GM12874 (cell line): ENCODE data around the gene C8G.

Source experiments
- CTCF ChIP-seq: IDR thresholded peaks from 2 replicates; pipeline ENCODE4 v1.5.1; 2011; ENCODE audit warnings: low read depth, mild to moderate bottlenecking, control low read depth, low read length, moderate library complexity; ENCODE audit not compliant: insufficient read depth

The C8G gene

GRCh38 chr9:136921718-136922117, 23.3 kb upstream of the C8G start:
- no peak for TF ChIP-seq CTCF

GRCh38 chr9:136922540-136922939, 22.5 kb upstream of the C8G start:
- TF ChIP-seq CTCF: no peak

- no peak for TF ChIP-seq CTCF
Measured at GRCh38 chr9:136923881-136924280, 21.2 kb upstream of the C8G start.

GRCh38 chr9:136925414-136926153, 19.5 kb upstream of the C8G start:
- TF ChIP-seq CTCF: 0 out of 2 replicates have a peak, but pooled peaks have one; percentile 10

- 0 out of 2 replicates have a peak, but pooled peaks have one; percentile 4 for TF ChIP-seq CTCF
Measured at GRCh38 chr9:136926154-136926704, 18.8 kb upstream of the C8G start.

GRCh38 chr9:136926749-136927148, 18.3 kb upstream of the C8G start:
- no peak for TF ChIP-seq CTCF

- TF ChIP-seq CTCF: no peak
Measured at GRCh38 chr9:136927343-136928271, 17.4 kb upstream of the C8G start.
